ENCODE measurements around the gene OXCT2.

Gene OXCT2

DNA sequence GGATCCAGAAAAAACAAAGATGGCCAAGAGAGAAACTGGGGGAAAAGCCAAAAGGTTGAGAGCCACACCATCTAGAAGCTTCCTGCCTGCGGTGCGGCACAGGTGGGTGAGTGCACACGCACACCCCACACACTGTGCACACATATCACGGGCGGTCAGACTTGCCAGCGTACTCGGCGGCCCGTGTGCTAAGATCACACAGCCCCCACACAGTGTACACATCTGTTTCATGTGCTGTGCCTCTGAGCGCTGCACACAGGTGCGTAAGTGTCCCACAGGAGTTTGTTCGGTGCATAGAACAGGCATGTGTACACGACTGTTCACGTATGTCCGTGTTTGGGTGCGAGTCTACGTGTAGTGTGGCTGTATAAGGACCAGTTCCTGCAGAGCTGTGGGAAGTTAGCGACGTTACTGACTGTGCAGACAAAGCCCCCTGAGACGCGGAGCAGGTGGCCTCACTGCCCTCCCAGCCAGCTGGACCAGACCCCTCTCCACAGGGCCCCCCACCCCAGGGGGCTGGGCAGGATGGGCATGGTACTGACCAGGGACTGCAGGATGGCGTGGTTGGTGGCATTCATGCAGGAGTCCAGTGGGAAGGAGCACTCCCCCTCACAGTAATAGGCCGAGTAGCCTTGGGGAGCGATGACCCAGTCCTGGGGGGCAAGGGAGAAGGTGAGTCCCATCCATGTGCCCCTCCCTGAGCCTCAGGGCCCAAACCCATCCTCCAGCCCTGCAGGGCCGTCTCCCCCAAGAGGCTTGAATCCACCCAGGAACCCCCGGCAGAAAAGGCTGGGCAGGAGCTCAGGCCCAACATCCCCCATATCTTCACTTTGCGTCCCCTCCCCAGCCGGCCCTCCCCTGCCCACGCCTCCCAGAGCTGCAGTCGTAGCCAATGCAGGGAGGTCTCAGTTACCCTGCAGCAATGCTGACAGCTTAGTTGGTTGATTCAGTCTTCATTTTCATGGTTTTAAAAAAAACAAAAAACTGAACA lies 8.3 kb downstream of the OXCT2 start:
- DNase-seq (ENCODE audit: low read depth): no peak

DNA sequence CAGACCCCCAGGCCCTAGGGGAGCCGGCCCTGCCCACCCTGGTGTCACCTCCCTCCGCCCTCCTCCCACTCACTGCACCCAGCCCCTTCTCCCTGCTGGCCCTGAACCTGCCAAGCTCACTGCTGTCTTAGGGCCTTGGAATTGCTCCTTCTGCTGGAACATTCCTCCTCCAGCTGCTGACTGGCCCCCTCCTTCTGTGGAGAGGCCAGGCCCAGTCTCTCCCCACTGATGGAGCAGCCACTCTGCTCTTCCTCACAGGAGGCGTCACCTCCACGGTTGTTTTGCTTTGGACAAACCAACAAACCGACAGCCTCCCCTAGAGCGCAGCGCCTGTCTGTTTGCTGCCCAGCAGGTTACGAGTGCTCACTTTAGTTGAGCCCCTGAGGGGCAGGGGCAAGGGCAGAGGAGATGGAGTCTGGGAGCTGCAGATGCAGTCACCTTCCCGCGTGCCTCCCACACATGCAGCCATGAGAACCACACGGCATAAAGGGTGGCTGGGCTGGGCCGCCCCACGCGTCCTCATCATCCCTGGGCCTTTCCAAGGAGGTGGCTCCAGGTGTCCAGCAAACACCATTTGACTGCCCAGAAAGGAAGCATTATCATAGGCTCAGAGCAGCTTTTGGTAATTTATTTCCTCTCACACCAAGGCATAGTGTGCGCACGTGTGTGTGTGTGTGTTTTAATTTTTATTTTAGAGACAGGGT lies 9.4 kb downstream of the OXCT2 start:
- no peak for DNase-seq (ENCODE audit: low read depth)

DNA sequence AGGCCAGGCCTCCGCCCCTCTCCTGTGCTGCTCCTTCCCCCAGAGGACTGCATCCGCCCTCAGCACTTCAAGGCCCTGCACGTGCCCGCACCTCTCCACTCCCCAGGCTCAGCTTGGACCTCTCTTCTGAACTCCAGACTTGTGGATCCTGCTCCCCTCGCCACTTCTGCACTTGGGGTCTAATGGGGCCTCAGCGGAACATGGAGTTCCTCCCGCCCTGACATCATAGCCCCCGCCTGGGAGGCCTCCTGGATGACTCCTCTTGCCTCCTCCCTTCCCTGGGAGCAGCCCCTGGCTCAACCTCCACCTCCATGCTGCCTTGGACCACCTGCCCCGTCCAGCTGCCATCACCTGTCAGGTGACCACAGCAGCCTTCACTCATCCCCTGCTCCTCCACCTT lies 10.1 kb downstream of the OXCT2 start:
- no peak for DNase-seq (ENCODE audit: low read depth)

DNA sequence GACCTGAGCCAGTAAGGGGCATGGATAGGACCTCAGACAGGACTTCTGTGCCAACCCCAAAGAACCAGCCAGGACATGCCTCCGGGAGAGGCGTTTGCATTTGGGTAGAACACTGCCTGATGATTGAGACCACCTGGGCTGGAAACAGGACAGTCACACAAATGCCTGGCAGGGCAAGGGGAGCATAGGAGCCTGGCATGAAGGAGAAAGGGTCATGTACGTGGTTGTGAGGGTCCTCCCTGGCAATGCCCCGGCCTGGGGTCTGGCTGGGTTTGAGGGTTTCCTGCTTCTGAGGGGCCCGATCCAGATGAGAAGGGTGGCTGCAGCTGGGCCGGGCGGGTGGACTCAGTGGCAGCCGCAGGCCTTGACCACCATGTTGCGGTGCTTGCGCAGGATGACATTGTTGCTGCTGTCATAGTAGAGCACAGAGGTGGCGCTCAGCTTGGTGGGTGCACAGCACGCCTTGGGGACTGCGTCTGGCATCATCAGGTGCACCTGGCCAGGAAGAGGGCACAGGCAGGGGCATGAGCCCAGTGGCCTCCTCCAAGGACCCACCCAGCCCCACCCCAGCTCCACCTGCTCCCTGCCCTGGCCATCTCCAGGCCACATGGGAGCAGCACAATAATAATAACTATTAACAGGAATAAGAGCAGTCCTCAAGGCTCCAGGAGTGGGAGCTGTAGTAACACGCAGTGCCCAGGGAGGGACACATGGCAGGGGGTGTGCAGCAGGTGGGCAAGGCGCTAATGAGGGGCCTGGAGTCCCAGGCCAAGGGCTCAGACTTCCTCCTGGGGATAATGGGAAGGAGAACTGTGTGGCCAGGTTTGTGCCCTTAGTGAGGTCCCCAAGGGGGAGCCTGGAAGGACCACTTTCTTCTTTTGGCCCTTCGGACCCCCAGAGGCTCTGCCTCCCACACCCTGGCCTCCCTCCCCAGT lies 10.8 kb downstream of the OXCT2 start:
- DNase-seq (ENCODE audit: low read depth): no peak

DNA sequence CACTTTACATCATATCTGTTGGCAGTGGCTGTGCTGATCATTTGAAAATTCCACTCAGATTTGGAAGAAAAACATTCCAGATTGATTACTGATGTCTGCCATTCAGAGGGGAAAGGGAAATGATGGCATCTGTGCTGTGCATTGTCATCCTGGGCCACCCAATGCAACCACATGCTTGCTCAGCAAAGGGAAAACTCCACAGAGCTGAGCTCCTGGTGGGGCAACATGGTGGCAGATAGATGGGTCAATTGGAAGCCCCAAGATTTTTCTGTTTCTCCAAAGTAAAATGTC lies 11.8 kb downstream of the OXCT2 start:
- DNase-seq (ENCODE audit: low read depth): no peak

DNA sequence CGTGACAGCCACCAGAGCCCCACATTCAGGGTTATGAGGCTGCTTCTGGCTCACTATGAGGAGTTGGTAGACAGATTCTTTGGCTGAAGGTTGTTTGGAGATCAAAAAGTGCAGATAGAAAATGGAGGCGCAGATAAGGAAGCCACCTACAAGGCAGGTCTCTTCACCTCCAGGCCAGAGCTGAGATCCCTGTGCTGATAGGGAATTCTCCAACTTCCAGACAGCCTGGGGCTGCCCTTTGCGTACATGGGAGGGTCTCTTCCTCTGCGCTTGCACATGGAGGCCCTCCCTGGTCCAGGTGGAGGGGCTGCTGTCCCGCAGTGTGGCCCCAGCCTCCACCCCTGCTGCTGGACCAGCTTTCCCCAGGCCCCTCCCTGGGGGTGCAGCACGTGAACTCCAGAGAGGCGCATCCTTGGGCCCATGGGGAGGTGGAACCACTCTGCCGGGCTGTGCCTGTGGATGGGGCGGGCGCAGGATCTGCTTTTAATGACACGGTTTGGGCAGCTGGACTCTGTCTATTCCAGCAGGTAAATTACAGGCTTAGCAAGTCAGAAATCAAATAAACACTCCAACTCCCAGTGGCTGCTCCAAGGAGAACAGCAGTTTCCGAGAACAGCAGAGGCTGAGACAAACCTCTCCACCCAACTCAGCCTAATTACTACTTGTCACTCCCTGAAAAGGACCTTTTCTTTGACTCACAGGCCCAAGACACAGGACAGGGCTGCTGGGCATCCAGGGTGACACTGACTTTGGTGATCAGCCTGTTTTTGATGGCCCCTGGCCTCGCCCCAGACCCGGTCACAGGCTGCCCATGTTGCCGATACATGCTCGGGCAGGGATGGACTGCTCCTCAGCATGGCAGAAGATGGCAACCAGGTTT lies 12.4 kb downstream of the OXCT2 start:
- DNase-seq (ENCODE audit: low read depth): no peak

DNA sequence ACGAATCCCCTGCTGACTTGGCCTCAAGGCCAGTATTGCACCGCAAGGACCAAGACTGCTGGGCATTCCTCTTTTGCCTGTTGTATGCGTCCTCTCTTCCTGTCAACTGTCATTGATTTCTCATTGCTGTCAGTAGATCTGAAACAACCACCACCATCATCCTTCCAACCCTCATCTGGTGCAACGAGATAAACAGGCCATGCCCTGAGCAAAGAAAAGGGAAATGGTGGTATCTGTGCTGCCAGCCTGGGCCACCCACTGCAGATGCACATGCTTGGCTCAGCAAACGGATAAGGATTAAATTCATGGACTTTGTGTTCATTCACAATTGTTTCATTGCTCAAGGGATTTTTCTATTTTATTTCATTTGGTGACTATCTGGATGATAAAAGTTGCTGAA lies 13.6 kb downstream of the OXCT2 start:
- no peak for DNase-seq (ENCODE audit: low read depth)

DNA sequence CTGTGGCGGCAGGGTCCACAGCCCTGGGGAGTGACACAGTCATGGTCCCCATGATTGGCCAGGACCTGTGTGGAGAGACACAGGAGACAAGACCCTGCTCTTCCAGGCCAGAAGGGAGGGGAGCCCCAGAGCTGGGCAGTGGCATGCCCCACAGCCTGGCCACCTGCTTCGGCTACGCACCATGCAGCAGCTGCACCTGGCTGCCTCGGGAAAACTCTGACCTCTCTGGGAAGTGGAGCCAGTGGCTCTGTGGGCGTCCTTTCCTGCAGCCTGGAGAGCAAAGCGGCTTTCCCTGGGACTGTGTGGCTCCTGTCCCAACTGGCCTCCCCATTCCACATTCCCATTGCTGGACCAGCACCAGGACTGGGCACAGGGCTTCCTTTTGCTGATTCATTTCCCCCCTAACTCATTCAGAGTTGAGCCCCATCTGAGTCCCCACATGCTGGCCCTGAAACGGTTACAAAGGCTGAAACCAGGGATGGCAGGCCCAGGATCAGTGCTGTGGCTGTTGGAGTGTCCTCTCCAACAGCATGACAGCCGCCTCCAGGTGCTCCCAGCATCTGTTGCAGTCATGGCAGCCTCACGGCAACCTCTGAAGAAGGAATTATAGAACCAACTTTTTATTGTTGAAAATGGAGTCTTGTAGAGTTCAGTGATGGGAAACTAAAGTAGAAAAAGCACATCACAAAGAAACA lies 15.0 kb downstream of the OXCT2 start:
- no peak for DNase-seq (ENCODE audit: low read depth)

DNA sequence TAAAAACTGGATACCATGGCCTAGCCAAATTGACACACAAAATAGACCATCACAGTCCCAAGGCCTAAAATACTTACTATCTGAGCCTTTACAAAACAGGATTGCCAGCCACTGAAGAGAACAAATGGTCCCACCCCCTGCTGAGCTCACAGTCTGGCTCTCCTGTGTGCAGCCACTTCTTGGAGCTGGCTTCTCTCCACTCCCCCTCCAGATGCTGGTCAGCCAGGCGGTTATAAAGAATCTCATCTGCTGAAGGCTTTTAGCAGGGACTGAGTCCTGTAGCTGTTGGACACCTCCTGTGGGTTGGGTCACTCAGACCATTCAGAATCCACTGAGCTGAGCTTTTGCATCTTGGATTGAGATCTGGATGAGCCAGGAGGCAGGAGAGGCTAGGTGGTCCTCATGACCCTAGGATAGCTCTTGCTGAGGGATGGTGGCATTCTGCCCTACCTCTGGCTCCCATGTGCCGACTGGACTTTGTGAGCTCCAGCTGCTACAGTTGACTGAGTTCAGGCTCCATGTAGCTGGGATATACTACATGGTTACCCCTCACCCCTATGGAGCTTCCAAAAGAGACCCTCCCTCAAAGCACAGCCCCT lies 16.1 kb downstream of the OXCT2 start:
- no peak for DNase-seq (ENCODE audit: low read depth)

DNA sequence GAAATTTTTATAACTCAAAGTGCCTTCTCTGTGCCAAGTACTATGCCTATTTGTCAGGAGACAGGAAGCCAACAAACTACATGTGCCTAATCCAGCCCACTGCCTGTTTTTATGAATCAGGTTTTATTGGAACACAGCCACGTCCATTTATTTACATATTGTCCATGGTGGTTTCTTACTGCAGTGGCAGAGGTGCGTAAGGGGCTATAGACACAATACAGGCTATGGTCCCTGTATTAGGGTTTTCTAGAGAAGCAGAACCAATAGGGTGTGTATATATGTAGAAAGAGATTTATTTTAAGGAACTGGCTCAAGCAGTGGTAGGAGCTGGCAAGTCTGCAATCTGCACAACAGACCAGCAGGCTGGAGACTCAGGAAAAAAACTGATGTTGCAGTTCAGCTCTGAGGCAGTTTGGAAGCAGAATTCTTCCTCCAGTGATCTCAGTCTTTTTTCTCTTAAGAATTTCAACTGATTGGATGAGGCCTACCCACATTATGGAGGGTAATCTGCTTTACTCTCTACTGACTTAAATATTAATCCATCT lies 17.1 kb downstream of the OXCT2 start:
- no peak for DNase-seq (ENCODE audit: low read depth)

DNA sequence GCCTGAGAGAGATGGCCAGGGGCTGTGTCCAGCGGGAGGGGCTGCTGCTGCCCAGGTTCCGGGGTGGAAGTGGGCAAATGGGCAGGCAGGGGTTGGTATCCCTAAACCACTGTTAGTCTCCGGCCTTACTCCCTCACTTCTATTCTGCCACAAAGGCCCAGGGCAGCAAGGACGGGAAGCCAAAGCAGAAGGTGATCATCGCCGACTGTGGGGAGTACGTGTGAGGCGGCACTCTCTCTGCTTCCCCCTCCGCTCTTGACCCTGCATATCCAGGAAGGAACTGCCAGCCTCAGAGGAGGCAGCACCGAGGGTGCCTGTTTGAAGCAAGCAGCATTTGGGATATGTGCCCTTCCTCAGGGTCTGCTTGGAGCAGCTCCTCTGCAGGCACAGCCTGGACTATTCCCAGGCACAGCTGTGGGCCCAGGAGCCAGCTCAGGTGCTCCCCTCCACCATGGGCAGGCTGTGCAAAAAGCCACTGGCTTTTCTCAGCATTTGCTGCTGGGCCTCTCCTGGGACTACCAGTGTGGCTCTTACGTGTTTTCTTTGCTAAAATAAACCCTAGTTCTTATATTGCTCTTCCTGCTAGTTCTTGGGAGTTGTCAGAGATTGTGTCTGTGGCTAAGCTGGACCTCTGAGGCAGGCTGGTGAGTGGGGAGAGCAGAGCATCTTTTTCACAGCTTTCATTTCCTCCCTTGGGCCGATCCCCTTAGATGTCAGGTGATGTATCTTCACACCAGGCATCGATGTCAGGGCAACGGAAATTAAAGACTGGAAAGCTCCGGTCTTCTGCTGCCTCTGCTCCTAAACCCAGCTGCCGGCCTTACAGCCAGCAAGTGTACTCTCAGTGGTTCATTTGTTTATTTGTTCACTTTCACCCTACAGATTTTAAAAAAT lies 17.8 kb downstream of the OXCT2 start:
- no peak for DNase-seq (ENCODE audit: low read depth)

DNA sequence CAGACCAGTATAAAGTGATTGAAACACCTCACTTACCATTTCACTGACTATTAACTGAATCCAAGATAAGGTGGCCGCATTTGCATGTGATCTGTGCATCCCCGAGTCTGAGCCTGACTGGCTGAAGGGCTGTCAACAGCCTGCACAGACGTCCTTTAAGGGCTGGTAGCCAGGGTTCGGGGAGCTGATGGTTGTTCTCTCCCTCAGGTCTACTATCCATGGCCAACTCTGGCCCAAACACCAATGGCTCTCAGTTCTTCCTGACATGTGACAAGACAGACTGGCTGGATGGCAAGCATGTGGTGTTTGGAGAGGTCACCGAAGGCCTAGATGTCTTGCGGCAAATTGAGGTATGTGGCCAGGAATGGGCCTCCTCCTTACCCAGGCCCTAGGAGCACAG lies 18.4 kb downstream of the OXCT2 start:
- no peak for DNase-seq (ENCODE audit: low read depth)

DNA sequence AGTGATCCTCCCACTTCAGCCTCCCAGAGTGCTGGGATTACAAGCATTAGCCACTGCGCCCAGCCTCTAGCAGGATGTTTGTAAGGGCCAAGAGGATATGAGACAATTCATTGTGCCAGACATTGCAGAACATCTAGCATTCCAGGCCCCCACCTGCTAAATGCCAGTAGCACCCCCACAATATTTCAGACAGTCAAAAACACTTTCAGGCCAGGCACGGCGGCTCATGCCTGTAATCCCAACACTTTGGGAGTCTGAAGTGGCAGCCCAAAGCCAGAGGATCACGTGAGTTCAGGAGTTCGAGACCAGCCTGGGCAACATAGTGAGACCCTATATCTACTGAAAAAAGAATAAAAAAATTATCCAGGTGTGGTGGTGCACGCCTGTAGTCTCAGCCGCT lies 19.6 kb downstream of the OXCT2 start:
- no peak for DNase-seq (ENCODE audit: low read depth)

DNA sequence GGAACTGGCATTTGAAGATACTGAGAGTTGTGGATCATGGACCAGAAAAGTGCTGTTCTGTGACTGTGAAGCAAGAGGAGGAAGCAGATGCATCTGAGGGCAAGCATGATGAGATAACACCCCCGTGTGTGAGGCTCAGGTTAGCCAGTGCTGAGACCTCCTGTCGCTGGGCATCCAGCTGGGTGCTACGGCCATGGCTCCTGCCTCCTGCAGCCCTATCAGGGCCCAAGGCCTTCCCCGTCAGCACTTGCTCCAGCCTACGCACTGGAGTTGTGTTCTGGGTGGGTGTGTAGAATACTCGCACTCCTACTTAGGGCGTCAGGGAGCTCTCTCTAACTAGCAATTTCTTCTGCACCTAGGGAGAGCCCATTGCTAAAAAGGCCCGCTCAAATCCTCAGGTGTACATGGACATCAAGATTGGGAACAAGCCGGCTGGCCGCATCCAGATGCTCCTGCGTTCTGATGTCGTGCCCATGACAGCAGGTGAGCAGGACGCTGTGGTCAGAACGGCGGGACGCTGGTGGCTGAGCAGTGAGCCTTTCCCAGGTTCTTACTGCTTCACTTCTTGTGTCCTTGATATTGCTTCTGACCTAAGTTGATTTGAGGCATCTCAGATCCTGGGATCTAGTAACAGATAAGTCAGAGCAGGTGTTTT lies 26.0 kb downstream of the OXCT2 start:
- DNase-seq (ENCODE audit: low read depth): no peak

DNA sequence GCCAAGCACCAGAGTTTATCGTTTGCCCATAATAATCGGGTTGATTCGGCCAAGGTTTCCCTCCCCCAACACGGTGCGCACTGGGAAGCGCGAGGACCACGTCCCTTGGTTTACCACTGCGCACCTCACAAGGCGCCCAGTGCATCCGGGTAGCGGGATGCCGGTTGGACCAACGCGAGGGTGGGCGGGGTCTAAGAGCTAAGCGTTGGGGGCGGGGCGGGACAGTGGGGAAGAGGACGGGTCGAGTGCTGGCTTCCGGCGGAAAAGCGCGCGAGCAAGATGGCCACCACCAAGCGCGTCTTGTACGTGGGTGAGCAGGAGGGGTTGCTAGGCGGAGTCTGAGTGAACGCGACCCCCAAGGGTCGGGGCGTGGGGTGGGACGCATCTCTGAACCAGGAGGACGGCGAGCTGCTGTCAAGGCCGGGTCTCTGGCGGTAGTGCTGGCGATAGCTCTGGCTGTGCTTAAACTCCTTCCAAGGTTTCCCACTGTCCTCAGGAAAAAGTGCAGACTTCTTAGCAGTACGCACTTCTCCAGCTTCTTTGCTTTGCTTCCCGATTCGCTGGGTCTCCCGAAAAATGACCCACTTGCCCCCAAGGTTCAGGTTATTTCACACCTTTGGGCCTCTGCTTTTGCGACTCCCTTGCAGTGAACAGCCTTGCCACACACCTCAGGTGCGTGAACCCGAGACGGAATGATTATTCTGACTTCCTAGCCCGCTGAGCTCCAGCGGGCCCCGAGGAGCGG lies 32.4 kb downstream of the OXCT2 start, which contains the start of gene PPIE:
Gene PPIE, plus strand, starts transcription at position 261 of the 745 bp plus-strand sequence. Its CDS starts 19 bp downstream, at position 280.
- peak; percentile 95 for DNase-seq (ENCODE audit: low read depth)

DNA sequence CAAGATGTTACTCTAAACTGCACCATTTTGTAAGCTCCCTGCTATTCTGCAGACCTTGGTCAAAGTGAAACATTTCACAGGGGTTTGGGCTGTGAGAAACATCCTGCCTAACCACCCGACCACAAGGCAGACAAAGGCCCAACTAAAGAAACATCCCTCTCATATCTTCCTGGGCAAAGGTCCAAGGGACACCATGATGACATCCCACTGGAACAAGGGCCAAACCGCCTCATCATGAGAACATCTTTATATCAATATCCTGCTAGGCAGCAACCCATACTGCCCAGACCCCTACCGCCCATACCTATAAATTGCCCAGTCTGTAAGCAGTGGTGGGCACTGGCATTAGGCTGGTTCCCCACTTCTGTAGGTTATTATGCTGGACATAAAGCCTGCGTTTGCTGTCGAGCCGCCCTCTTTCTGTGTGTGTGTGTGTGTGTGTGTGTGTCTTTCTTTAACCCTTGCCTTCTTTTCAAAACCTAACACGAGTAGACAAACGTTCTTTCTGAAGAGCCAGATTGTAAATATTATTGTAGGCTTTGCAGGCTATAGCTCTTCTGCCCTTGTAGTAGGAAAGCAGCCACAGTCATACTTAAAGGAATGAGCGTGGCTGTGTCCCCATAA lies 33.5 kb downstream of the OXCT2 start:
- DNase-seq (ENCODE audit: low read depth): no peak

DNA sequence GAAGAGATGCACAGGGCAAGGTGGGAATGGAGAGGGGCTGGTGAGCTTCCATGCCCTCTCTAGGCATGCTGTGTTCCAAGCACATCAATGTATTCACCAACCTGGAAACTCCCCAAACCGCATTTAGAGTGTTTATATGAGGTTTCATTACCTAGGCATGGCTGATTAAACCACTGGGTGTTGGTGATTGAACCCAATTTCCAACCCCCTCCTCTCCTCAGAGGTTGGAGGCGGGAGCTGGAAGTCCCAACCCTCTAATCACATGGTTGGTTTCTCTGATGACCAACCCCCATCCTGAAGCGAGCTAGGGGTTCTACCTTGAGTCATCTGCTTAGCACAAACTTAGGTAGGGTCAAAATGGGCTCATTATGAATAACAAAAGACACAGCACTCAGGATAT lies 35.4 kb downstream of the OXCT2 start:
- DNase-seq (ENCODE audit: low read depth): no peak

All from stimulated activated CD4-positive, alpha-beta T cell treated with anti-CD3 and anti-CD28 coated beads, Interleukin-2, amount 100 ng/mL, for 4 hours (primary cell).